IMR-90 (cell line): Measurements from ENCODE around the gene VSIG10L. TPM values are rescaled to one million over a fixed set of nuclear protein-coding genes. Genes with fewer than 3 reads are reported as not detected.

Experiments used
- ATAC-seq: fragments of 200-7000 bp; cut with Tn5 transposase; 2 replicates; pipeline ENCODE4 v1.9.1; 2020; ENCODE audit warnings: low read depth, mild to moderate bottlenecking, moderate library complexity
- BruUV-seq: library from RNA; stranded (reverse); fragments of 400-500 nt; replicated peaks from 2 replicates; lab custom pipeline; 2021; lab: Mats Ljungman, UMichigan
- CTCF ChIA-PET: fragments of 300-600 bp; formaldehyde crosslinking; extraction: SDS; loops from one replicate; lab custom pipeline; 2021; ENCODE audit warnings: antibody characterized with exemption; lab: Yijun Ruan, JAX
- POLR2A ChIA-PET: fragments of 300-600 bp; sonication (Branson Sonifier 250); formaldehyde crosslinking; loops from one replicate; lab custom pipeline; 2022; ENCODE audit warnings: antibody characterized with exemption; ENCODE audit not compliant: unreplicated experiment; lab: Charles Lee
- DNase-seq: peaks from one replicate; pipeline ENCODE4 v3.0.0; 2013
- H2AFZ ChIP-seq: replicated peaks from 2 replicates; pipeline ENCODE3; 2013; ENCODE audit warnings: low read length, mild to moderate bottlenecking; ENCODE audit not compliant: poor library complexity
- H2AK5ac ChIP-seq: 2 replicates; pipeline ENCODE4 v1.6.1; 2013; ENCODE audit warnings: low read depth, low read length, inconsistent platforms
- H2AK9ac ChIP-seq: replicated peaks from 2 replicates; pipeline ENCODE3; 2013; ENCODE audit warnings: mild to moderate bottlenecking, low read depth, low read length, moderate library complexity; ENCODE audit not compliant: poor library complexity
- H2BK120ac ChIP-seq: 2 replicates; pipeline ENCODE4 v1.6.1; 2013; ENCODE audit warnings: low read depth, low read length, inconsistent platforms
- H2BK15ac ChIP-seq: 3 replicates; pipeline ENCODE4 v1.6.1; 2013; ENCODE audit warnings: low read depth, low read length, inconsistent platforms
- H2BK20ac ChIP-seq: 2 replicates; pipeline ENCODE4 v1.6.1; 2013; ENCODE audit warnings: low read depth, mild to moderate bottlenecking, inconsistent platforms, low read length, moderate library complexity
- H2BK5ac ChIP-seq: 2 replicates; pipeline ENCODE4 v1.6.1; 2013; ENCODE audit warnings: mild to moderate bottlenecking, low read depth, low read length, inconsistent platforms; ENCODE audit not compliant: poor library complexity, severe bottlenecking
- H3K14ac ChIP-seq: replicated peaks from 2 replicates; pipeline ENCODE4 v1.6.1; 2013; ENCODE audit warnings: low read depth, low read length, inconsistent platforms
- H3K18ac ChIP-seq: 2 replicates; pipeline ENCODE4 v1.6.1; 2013; ENCODE audit warnings: low read depth, low read length, control low read depth
- H3K23ac ChIP-seq: 2 replicates; pipeline ENCODE4 v1.6.1; 2013; ENCODE audit warnings: low read depth, low read length, inconsistent platforms
- H3K27ac ChIP-seq: 2 replicates; pipeline ENCODE4 v1.5.1; 2013; ENCODE audit warnings: mild to moderate bottlenecking, control low read depth, low read length; ENCODE audit not compliant: insufficient read depth
- H3K27me3 ChIP-seq: 2 replicates; pipeline ENCODE4 v1.6.1; 2013; ENCODE audit warnings: low read length; ENCODE audit not compliant: control insufficient read depth, insufficient read depth
- H3K36me3 ChIP-seq: 2 replicates; pipeline ENCODE4 v1.6.1; 2013; ENCODE audit warnings: low read length, mixed read lengths; ENCODE audit not compliant: control insufficient read depth, insufficient read depth
- H3K4ac ChIP-seq: 2 replicates; pipeline ENCODE4 v1.6.1; 2013; ENCODE audit warnings: low read depth, low read length, inconsistent platforms
- H3K4me1 ChIP-seq: 2 replicates; pipeline ENCODE4 v1.6.1; 2013; ENCODE audit warnings: low read length, mixed read lengths; ENCODE audit not compliant: control insufficient read depth, insufficient read depth
- H3K4me2 ChIP-seq: 2 replicates; pipeline ENCODE4 v1.6.1; 2013; ENCODE audit warnings: low read depth, mild to moderate bottlenecking, control low read depth, low read length, moderate library complexity
- H3K4me3 ChIP-seq: 2 replicates; pipeline ENCODE4 v1.5.1; 2013; ENCODE audit warnings: low read depth, mild to moderate bottlenecking, control low read depth, low read length, moderate library complexity; ENCODE audit not compliant: insufficient read depth
- H3K56ac ChIP-seq: 2 replicates; pipeline ENCODE4 v1.6.1; 2013; ENCODE audit warnings: low read length, inconsistent platforms; ENCODE audit not compliant: insufficient read depth; ENCODE audit errors: extremely low read depth
- H3K79me1 ChIP-seq, 2 experiments: 2 replicates each; pipeline ENCODE4 v1.6.1; 2013; ENCODE audit warnings: low read length in 2 of 2, inconsistent platforms in 1 of 2, low read depth in 1 of 2
- H3K9ac ChIP-seq: 2 replicates; pipeline ENCODE4 v1.6.1; 2013; ENCODE audit warnings: low read depth, low read length, control low read depth
- H3K9me1 ChIP-seq: 2 replicates; pipeline ENCODE4 v1.6.1; 2013; ENCODE audit warnings: low read length, inconsistent platforms; ENCODE audit not compliant: insufficient read depth
- H3K9me3 ChIP-seq: 2 replicates; pipeline ENCODE4 v1.6.1; 2013; ENCODE audit warnings: low read length; ENCODE audit not compliant: control insufficient read depth, insufficient read depth
- H4K20me1 ChIP-seq: 2 replicates; pipeline ENCODE4 v1.6.1; 2013; ENCODE audit warnings: low read length, inconsistent platforms; ENCODE audit not compliant: insufficient read depth
- H4K5ac ChIP-seq: 2 replicates; pipeline ENCODE4 v1.6.1; 2013; ENCODE audit warnings: mild to moderate bottlenecking, low read depth, low read length, control low read depth
- H4K8ac ChIP-seq, 2 experiments: 2 replicates each; pipeline ENCODE4 v1.6.1; 2013; ENCODE audit warnings: low read depth in 2 of 2, low read length in 2 of 2, control low read depth in 1 of 2, inconsistent platforms in 1 of 2
- H4K91ac ChIP-seq: 2 replicates; pipeline ENCODE4 v1.6.1; 2013; ENCODE audit warnings: low read depth, low read length, inconsistent platforms; ENCODE audit not compliant: insufficient read depth
- BHLHE40 ChIP-seq: fragments of 150-350 bp; IDR thresholded peaks from 2 replicates; pipeline ENCODE4 v1.6.1; 2016; ENCODE audit warnings: mild to moderate bottlenecking, low read depth, low read length
- CTCF ChIP-seq: conservative IDR thresholded peaks from 2 replicates; pipeline ENCODE4 v1.5.1; 2012; ENCODE audit warnings: mild to moderate bottlenecking, low read depth, low read length, improper control_type of control experiment
- MAFK ChIP-seq: IDR thresholded peaks from 2 replicates; pipeline ENCODE4 v1.6.1; 2012; ENCODE audit warnings: low read depth, low read length, improper control_type of control experiment
- MXI1 ChIP-seq: IDR thresholded peaks from 2 replicates; pipeline ENCODE4 v1.6.1; 2012; ENCODE audit warnings: low read depth, mild to moderate bottlenecking, low read length, moderate library complexity, borderline replicate concordance
- RCOR1 ChIP-seq: IDR thresholded peaks from 2 replicates; pipeline ENCODE4 v1.6.1; 2012; ENCODE audit warnings: mild to moderate bottlenecking, low read length, improper control_type of control experiment; ENCODE audit not compliant: insufficient replicate concordance
- RFX5 ChIP-seq: IDR thresholded peaks from 2 replicates; pipeline ENCODE4 v1.8.0; 2012; ENCODE audit warnings: low read depth, mild to moderate bottlenecking, low read length, moderate library complexity
- SMC3 ChIP-seq: fragments of 150-350 bp; IDR thresholded peaks from 2 replicates; pipeline ENCODE4 v1.6.1; 2016; ENCODE audit warnings: low read depth, mild to moderate bottlenecking, antibody characterized with exemption, low read length, moderate library complexity
- WGBS, 2 experiments: methylation state at CpG; one replicate each; pipeline versions ENCODE4 v1.1.5 to v1.1.7; 2013; ENCODE audit warnings: missing lambda C conversion rate in 2 of 2; ENCODE audit not compliant: insufficient read length in 1 of 2; ENCODE audit errors: extremely low coverage in 2 of 2; 5-methylcytosine and 5-hydroxymethylcytosine counted together
- dilution Hi-C: fragments of 300-500 bp; cut with HindIII; formaldehyde crosslinking; loops from one replicate; pipeline ENCODE4 v1.14.3; 2018; ENCODE audit warnings: low sequenced_read_pairs; ENCODE audit not compliant: unreplicated experiment
- in situ Hi-C: fragments of 300-500 bp; cut with MboI; formaldehyde crosslinking; loops from 3 replicates; pipeline ENCODE4 v1.14.3; 2019; ENCODE audit warnings: low sequenced_read_pairs, inconsistent platforms, mixed read lengths
- intact Hi-C: fragments of 100-400 bp; cut with micrococcal nuclease; formaldehyde crosslinking; loops from 2 replicates; pipeline ENCODE4 v1.10.0; 2022
- polyA plus RNA-seq, 3 experiments: library from polyadenylated mRNA; depleted of rRNA; stranded (reverse); fragments of >200 nt; gene quantifications; 2 replicates each; pipeline ENCODE4 v1.2.3, GENCODE V29; 2012; ENCODE audit warnings: low replicate concordance in 1 of 3
- total RNA-seq: library from RNA; depleted of rRNA; stranded (reverse); fragments of >200 nt; gene quantifications from 2 replicates; pipeline ENCODE4 v1.2.3, GENCODE V29; 2012

VSIG10L gene
- total and polyA plus RNA-seq, 2 of the 4 experiments (the other 2 are of a cell fraction) = 0.18 to 1.2 TPM

- Histone ChIP-seq H3K36me3 (peaks cover 7% of the 10 kb centered on the region; the same call in 1 of the 2 replicates), H3K4me3 (no peak overlapping the region), H2BK15ac (no peak overlapping the region), H2BK5ac (no peak overlapping the region), H3K27me3 (no peaks in the 10 kb centered on the region), H3K23ac (no peak overlapping the region), H2AK5ac (no peak overlapping the region), H3K18ac (no peak overlapping the region), H3K4me1 (peaks cover 7% of the 10 kb centered on the region), H4K91ac (no peak overlapping the region; the same call in 1 of the 2 replicates), H2BK120ac (no peak overlapping the region), H4K5ac (no peak overlapping the region), H3K4ac (no peak overlapping the region), H4K8ac (no peak overlapping the region), H3K56ac (no peak overlapping the region), H3K27ac (no peak overlapping the region), H4K20me1 (peaks cover 3% of the 10 kb centered on the region), H3K4me2 (no peak overlapping the region), H3K9me3 (no peaks in the 10 kb centered on the region), H2AK9ac (no peak overlapping the region), H3K14ac (no peak overlapping the region), H3K9ac (no peak overlapping the region), H3K9me1 (no peaks in the 10 kb centered on the region), H2BK20ac (no peak overlapping the region), H3K79me1 (peaks cover 5 to 6% of the 10 kb centered on the region in 2 experiments; a peak in 2 of 4 replicates), H2AFZ (no peak overlapping the region)
- intact Hi-C loops (no loop called here), in situ Hi-C loops (no loop called here), dilution Hi-C loops (no loop called here)
- no TSS peak for BruUV-seq
- WGBS, 2 experiments = no CpG with 5 or more reads among the region's 10 CpGs
- ATAC-seq (no peak), DNase-seq (no peak)
- POLR2A ChIA-PET = no interaction called here
- no peak for TF ChIP-seq MAFK
- TF ChIP-seq SMC3 = no peak
- TF ChIP-seq BHLHE40 = no peak
- TF ChIP-seq CTCF = no peak
- no peak for TF ChIP-seq MXI1
- TF ChIP-seq RFX5 = no peak
- no peak for TF ChIP-seq RCOR1
- CTCF ChIA-PET = no interaction called here
These were observed 14.3 kb upstream of the VSIG10L start for GRCh38 chr19:51356159-51356801.
